Activated CD8-positive, alpha-beta T cell treated with anti-CD3 and anti-CD28 coated beads, Interleukin-2, amount 10 ng/mL, durations not matched to agents 7 days and 5 days (primary cell): ENCODE data around the gene LHFPL6. TPM values are rescaled to one million over a fixed set of nuclear protein-coding genes. Genes with fewer than 3 reads are reported as not detected.

Source experiments
- ATAC-seq: fragments of 150-1000 bp; cut with Tn5 transposase; one replicate; pipeline ENCODE4 v1.10.0; 2021; ENCODE audit warnings: moderate library complexity
- CTCF ChIA-PET: fragments of 350-600 bp; sonication (Branson Sonifier 250); formaldehyde crosslinking; loops from one replicate; lab custom pipeline; 2021; ENCODE audit warnings: antibody characterized with exemption; lab: Charles Lee
- POLR2A ChIA-PET: fragments of 350-600 bp; sonication (Branson Sonifier 250); formaldehyde crosslinking; loops from one replicate; lab custom pipeline; 2021; ENCODE audit warnings: antibody characterized with exemption; lab: Charles Lee
- DNase-seq: peaks from one replicate; pipeline ENCODE4 v3.0.0-alpha.2; 2020
- H3K27ac Mint-ChIP-seq: one replicate; pipeline ENCODE4 v1.8.0; 2021; ENCODE audit warnings: mild to moderate bottlenecking, mixed read lengths
- H3K27me3 Mint-ChIP-seq: one replicate; pipeline ENCODE4 v1.8.0; 2021; ENCODE audit warnings: low read depth, mixed read lengths
- H3K36me3 Mint-ChIP-seq: one replicate; pipeline ENCODE4 v1.8.0; 2021; ENCODE audit warnings: low read depth, mixed read lengths
- H3K4me1 Mint-ChIP-seq: one replicate; pipeline ENCODE4 v1.8.0; 2021; ENCODE audit warnings: low read depth, mixed read lengths
- H3K4me3 Mint-ChIP-seq: one replicate; pipeline ENCODE4 v1.8.0; 2021; ENCODE audit warnings: mild to moderate bottlenecking, mixed read lengths
- H3K9me3 Mint-ChIP-seq: one replicate; pipeline ENCODE4 v1.8.0; 2022; ENCODE audit warnings: mixed read lengths; ENCODE audit not compliant: insufficient read depth
- total RNA-seq, 2 experiments: library from RNA; stranded (reverse); gene quantifications; one replicate each; pipeline ENCODE4 v1.2.3, GENCODE V29; 2021

LHFPL6 gene
- total RNA-seq, 2 experiments from 2014 or later = 0.13 TPM; not detected in 1

DNA sequence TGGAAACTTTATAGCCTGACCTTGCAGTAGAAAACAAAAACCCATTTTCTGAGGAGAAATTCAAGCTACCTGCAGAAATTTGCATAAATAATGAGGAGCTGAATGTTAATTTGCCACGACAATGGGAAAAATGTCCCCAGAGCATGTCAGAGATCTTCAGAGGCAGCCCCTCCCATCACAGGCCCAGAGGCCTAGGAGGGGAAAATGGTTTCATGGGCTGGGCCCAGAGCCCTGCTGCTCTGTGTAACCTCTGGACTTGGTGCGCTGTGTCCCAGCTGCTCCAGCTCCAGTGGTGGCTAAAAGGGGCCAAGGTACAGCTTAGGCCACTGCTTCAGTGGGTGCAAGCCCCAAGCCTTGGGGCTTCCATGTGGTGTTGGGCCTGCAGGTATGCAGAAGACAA, 306.8 kb downstream of the LHFPL6 start:
- Mint-ChIP-seq H3K36me3 (no peaks in the 10 kb centered on the region), H3K9me3 (no peaks in the 10 kb centered on the region), H3K4me3 (no peak overlapping the region), H3K4me1 (no peaks in the 10 kb centered on the region), H3K27ac (no peak overlapping the region), H3K27me3 (no peaks in the 10 kb centered on the region)
- no peak for DNase-seq
- ATAC-seq = no peak
- ChIA-PET POLR2A (no interaction called here), CTCF (no interaction called here)

Other genes with a start within 250 kb of the LHFPL6 start
- 10 to 100 TPM; 21.2 to 26.0 TPM for gene COG6, start 52.5 kb upstream of the LHFPL6 start, total RNA-seq